H1 (cell line): ENCODE measurements around the gene NDC1. TPM values are rescaled to one million over a fixed set of nuclear protein-coding genes. Genes with fewer than 3 reads are reported as not detected.

ENCODE experiments used
- CEBPB ChIP-seq: IDR thresholded peaks from 2 replicates; pipeline ENCODE4 v1.6.1; 2012; ENCODE audit warnings: low read depth, low read length
- RAD21 ChIP-seq, 2 experiments: IDR thresholded peaks in 1 of 2; conservative IDR thresholded peaks in 1 of 2; 2 replicates each; pipeline ENCODE4 v1.6.1; 2011; ENCODE audit warnings: low read depth in 2 of 2, low read length in 2 of 2, improper control_type of control experiment in 1 of 2, inconsistent platforms in 1 of 2, mild to moderate bottlenecking in 1 of 2, moderate library complexity in 1 of 2
- RFX5 ChIP-seq: IDR thresholded peaks from 2 replicates; pipeline ENCODE4 v1.6.1; 2011; ENCODE audit warnings: low read depth, low read length, improper control_type of control experiment, borderline replicate concordance
- SP1 ChIP-seq: IDR thresholded peaks from 2 replicates; pipeline ENCODE4 v1.6.1; 2011; ENCODE audit warnings: low read depth, low read length
- ZNF274 ChIP-seq: IDR thresholded peaks from 2 replicates; pipeline ENCODE4 v1.7.0; 2012; ENCODE audit warnings: low read length, borderline replicate concordance; ENCODE audit errors: extremely low read depth
- polyA plus RNA-seq, 7 experiments: library from polyadenylated mRNA; depleted of rRNA in 3 of 7; stranded (reverse) in 5 of 7; unstranded in 2 of 7; fragments of >200 nt in 5 of 7; fragments of 200-250 nt in 2 of 7; gene quantifications; 1 replicate in 5 of 7; 2 replicates in 1 of 7; 4 replicates in 1 of 7; pipeline versions ENCODE4 v1.2.1 to v1.2.3, GENCODE V29; 2011 to 2013; ENCODE audit warnings: missing spikeins in 2 of 7, mixed read lengths in 2 of 7
- total RNA-seq: library from RNA; stranded (reverse); fragmentation: NEBNext Ultra II Directional; extraction: Animal tissue kit (Norgen Biotek cat#: 25700); gene quantifications from 2 replicates; pipeline ENCODE4 v1.2.1, GENCODE V29; 2021

NDC1 gene
- total and polyA plus RNA-seq, 2 of the 8 experiments (the other 6 are each of a cell fraction or from before 2014, with no cell fraction given), result 62.9 to 66.1 TPM

GRCh38 chr1:53726009-53726600 lies 112.0 kb downstream of the NDC1 start (continued):
- TF ChIP-seq RFX5, result no peak
- no peak for TF ChIP-seq SP1
- TF ChIP-seq ZNF274, result no peak
- no peak for TF ChIP-seq CEBPB
- TF ChIP-seq RAD21 (IDR thresholded peaks at IDR 0.05 in 1 of 2, conservative IDR thresholded peaks at IDR 0.05 in 1 of 2; ENCODE audit: low read depth in 2 of 2, low read length in 2 of 2), result no peak
- TF ChIP-seq, all 59 proteins: peak for 0
